SKM-1 (cell line): Measurements from ENCODE around the gene RBKS.
"Not testable (repeated sequence)": the region's sequence is repeated elsewhere in the genome, so short reads cannot be mapped to it uniquely, and the experiment has no call there.

Experiments
- DNase-seq: peaks from one replicate; lab custom pipeline; 2025; ENCODE audit not compliant: unreplicated experiment; lab: John Stamatoyannopoulos, UW

RBKS gene

GRCh38 chr2:27873091-27873490, 17.1 kb downstream of the RBKS start:
- no peak for DNase-seq

- DNase-seq: no peak
These were observed 18.4 kb downstream of the RBKS start for GRCh38 chr2:27871802-27872201.

DNA sequence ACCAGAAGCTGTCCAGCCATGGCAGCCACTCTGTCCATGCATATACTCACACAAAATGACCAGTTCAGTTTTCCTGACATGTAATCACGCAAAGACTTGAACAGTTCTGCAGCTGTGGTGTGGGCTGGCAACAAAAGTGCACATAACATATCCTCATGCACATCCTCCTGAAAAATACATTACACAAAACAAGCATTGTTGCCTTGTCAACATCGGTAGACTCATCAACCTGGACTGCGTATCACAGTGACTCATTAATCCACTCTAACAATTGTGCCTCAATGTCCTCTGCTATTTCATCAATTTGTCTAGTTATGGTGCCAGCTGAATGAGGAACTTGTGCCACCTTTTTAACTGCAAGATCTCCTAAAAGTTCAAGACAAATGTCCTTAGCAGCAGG, 19.5 kb downstream of the RBKS start:
- no peak for DNase-seq

GRCh38 chr2:27869763-27870162, 20.4 kb downstream of the RBKS start:
- DNase-seq: no peak

- DNase-seq: no peak
These were observed 23.9 kb downstream of the RBKS start for GRCh38 chr2:27866237-27866636.

DNA sequence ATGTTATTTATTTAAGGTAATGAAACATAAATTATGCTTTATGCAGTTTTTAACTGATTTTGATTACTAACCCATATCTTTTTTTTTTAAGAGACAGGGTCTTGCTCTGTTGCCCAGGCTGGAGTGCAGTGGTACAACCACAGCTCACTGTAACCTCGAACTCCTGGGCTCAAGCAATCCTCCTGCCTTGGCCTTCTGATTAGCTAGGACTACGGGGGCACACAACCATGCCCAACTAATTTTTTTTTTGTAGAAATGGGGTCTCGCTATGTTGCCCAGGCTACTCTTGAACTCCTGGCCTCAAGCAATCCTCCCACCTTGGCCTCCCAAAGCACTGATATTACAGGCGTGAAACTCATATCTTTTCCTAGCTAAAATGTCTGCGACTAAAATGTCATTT, 26.2 kb downstream of the RBKS start:
- not testable (repeated sequence) for DNase-seq

DNA sequence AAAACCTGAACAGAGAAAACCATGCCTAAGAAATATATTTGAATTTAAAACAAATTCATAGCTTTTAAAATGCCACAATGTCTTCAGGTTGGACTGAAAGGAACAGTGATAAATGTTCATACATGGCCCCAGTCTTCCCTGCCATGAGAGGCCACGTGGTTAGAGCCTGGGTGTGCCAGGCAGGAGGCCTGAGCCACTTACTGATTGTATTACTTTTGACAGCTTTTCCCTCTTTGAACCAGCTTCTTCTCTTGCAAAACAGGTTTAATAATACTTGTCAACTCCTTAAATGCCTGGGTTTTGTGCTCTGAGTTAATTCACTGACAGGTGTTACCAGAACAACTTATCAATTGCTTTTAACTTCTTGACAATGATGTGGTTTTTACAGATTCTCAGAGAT, 27.0 kb downstream of the RBKS start:
- DNase-seq: no peak

- DNase-seq: no peak
These were observed 30.1 kb downstream of the RBKS start for GRCh38 chr2:27860111-27860510.

- DNase-seq: no peak
These were observed 32.6 kb downstream of the RBKS start for GRCh38 chr2:27857417-27858172.

DNA sequence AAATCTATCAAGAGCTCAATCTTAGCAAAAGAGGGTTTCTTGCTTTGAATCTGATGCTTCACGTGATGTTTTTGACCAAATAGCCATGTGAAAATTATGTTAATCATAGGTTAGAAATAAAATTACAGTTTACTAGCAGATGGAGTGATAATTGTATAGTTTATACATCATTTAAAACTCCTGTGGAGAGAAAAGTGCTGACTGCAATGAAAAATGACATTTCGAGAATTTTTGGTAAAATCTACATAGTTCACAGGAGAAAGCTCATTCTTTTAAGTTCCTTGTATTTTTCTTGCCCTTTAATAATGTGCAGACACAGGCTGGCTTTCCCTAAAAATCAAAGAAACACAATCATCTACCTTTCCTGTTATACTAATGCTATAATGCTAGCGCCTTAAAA, 33.2 kb downstream of the RBKS start:
- no peak for DNase-seq

- no peak for DNase-seq
These were observed 33.8 kb downstream of the RBKS start for GRCh38 chr2:27856386-27856785.

DNA sequence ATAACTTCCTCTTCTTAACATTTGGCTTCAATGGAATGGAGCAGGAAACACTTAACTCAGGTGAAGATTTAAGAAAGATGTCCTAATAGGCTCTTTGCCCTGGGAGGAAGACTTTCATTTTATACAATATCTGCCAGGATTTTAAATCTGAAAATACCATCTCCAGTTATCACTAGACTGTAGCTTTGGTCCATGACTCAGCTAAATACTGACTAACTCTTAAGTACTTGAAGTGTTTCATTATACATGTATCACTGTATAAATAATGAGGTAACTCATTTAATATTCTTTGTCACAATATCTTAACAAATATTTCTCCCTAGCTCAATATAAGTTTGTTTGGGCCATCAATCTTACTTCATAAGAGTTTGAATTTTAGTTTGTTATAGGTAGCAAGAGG, 34.7 kb downstream of the RBKS start:
- DNase-seq: no peak

- peak; percentile 19 for DNase-seq
These were observed 35.8 kb downstream of the RBKS start for GRCh38 chr2:27854229-27854862.

DNA sequence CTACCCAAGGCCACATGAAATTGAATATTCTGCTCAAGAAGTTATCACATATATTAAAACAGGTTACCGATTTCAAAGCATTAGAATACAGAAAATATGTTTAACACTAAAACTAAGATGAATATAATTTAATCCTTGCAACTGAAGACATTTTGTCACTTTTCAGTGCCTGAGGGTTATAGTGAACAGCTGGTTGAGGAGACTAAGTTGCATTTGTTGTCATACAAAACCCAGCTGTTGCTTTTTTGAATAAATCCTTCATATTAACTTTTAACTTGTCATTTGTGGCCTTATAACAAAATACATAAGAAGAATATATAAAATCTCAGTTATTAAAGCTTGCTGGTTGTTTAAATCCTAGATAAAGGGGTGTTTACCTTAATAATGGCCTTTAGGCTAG, 37.5 kb downstream of the RBKS start:
- no peak for DNase-seq

- no peak for DNase-seq
These were observed 40.5 kb downstream of the RBKS start for GRCh38 chr2:27849558-27850205.

- DNase-seq: no peak
These were observed 42.9 kb downstream of the RBKS start for GRCh38 chr2:27847333-27847732.

GRCh38 chr2:27844821-27845255, 45.3 kb downstream of the RBKS start:
- no peak for DNase-seq

- DNase-seq: no peak
These were observed 46.2 kb downstream of the RBKS start for GRCh38 chr2:27843992-27844391.

GRCh38 chr2:27842894-27843293, 47.3 kb downstream of the RBKS start:
- DNase-seq: no peak

GRCh38 chr2:27839022-27839618, 51.1 kb downstream of the RBKS start:
- no peak for DNase-seq

GRCh38 chr2:27838502-27838901, 51.7 kb downstream of the RBKS start:
- no peak for DNase-seq

DNA sequence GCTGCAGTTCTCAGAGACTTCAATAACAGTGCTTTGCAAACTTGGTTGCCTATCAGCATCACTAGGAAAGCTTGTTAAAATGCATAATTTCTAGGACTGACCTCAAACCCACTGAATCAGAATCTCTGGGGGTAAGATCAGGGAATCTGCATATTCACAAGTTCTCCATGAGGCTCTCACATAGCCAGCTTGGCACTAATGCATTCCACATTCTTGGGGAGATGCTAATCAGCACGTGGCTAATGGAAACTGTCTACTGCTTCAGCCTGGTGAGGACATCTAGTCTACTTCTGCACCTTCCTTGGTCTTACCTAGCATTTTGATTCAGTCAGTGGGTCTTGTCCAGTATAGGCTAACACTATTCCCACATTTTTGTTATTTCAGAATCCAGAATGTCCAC, 56.3 kb downstream of the RBKS start:
- DNase-seq: no peak
